AG04450 (cell line): ENCODE data around the gene NINL. TPM values are rescaled to one million over a fixed set of nuclear protein-coding genes. Genes with fewer than 3 reads are reported as not detected.

ENCODE experiments used
- CTCF ChIA-PET: fragments of 300-600, 350-600 bp; formaldehyde crosslinking; extraction: SDS; loops from one replicate; lab custom pipeline; 2022; ENCODE audit warnings: antibody characterized with exemption, inconsistent platforms; lab: Charles Lee
- POLR2A ChIA-PET: fragments of 350-600 bp; formaldehyde crosslinking; extraction: SDS; loops from one replicate; lab custom pipeline; 2021; ENCODE audit warnings: antibody characterized with exemption, inconsistent platforms; lab: Yijun Ruan, JAX
- DNase-seq: peaks from one replicate; pipeline ENCODE4 v3.0.0-alpha.2; 2011; ENCODE audit warnings: low read depth, low spot score
- H3K27ac ChIP-seq: one replicate; pipeline ENCODE4 v1.5.1; 2012; ENCODE audit warnings: low read depth, low read length, control low read depth
- H3K27me3 ChIP-seq: one replicate; pipeline ENCODE4 v1.6.0; 2012; ENCODE audit warnings: low read length; ENCODE audit not compliant: control insufficient read depth, insufficient read depth
- H3K4me3 ChIP-seq: 2 replicates; pipeline ENCODE4 v1.5.1; 2011; ENCODE audit warnings: mild to moderate bottlenecking, low read depth, low read length, control low read depth
- H3K9me3 ChIP-seq: 2 replicates; pipeline ENCODE4 v1.5.1; 2012; ENCODE audit warnings: low read length; ENCODE audit not compliant: control insufficient read depth, insufficient read depth
- CTCF ChIP-seq: IDR thresholded peaks from 2 replicates; pipeline ENCODE4 v1.5.1; 2011; ENCODE audit warnings: low read depth, low read length, control low read depth, inconsistent platforms
- polyA plus RNA-seq: library from polyadenylated mRNA; depleted of rRNA; stranded (reverse); fragments of >200 nt; gene quantifications from 2 replicates; pipeline ENCODE4 v1.2.3, GENCODE V29; 2011

Gene NINL
- polyA plus RNA-seq, 1 experiment = 10.4 TPM

- H3K9me3 ChIP-seq = peaks cover 26% of the 10 kb centered on the region
- TF ChIP-seq CTCF = no peak
- no peaks in the 10 kb centered on the region for H3K27me3 ChIP-seq
- POLR2A ChIA-PET = interaction anchor here (0.5 kb wide), 1 partner anchor 11 kb away, joined by 3 read pairs; no protein-coding TSS in a partner anchor
- no peak overlapping the region for H3K27ac ChIP-seq
- no peak for DNase-seq
- no peak overlapping the region for H3K4me3 ChIP-seq
- CTCF ChIA-PET = no interaction called here
Observed at GRCh38 chr20:25514747-25515340, 70.5 kb downstream of the NINL start.

- peaks cover 26% of the 10 kb centered on the region for H3K9me3 ChIP-seq
- no peak overlapping the region for H3K27ac ChIP-seq
- TF ChIP-seq CTCF = no peak
- DNase-seq = no peak
- POLR2A ChIA-PET = no interaction called here
- no peaks in the 10 kb centered on the region for H3K27me3 ChIP-seq
- H3K4me3 ChIP-seq = no peak overlapping the region
- CTCF ChIA-PET = no interaction called here
Observed at GRCh38 chr20:25514195-25514594, 71.1 kb downstream of the NINL start.

GRCh38 chr20:25512709-25513108 lies 72.6 kb downstream of the NINL start:
- H3K27me3 ChIP-seq = no peaks in the 10 kb centered on the region
- ChIA-PET POLR2A (no interaction called here), CTCF (no interaction called here)
- TF ChIP-seq CTCF = no peak
- H3K9me3 ChIP-seq = peaks cover 26% of the 10 kb centered on the region
- H3K27ac ChIP-seq = no peak overlapping the region
- H3K4me3 ChIP-seq = no peak overlapping the region
- DNase-seq = no peak

GRCh38 chr20:25511183-25511582 lies 74.1 kb downstream of the NINL start:
- H3K9me3 ChIP-seq = peaks cover 21% of the 10 kb centered on the region
- H3K27me3 ChIP-seq = no peaks in the 10 kb centered on the region
- no peak for TF ChIP-seq CTCF
- ChIA-PET CTCF (no interaction called here), POLR2A (no interaction called here)
- H3K27ac ChIP-seq = no peak overlapping the region
- DNase-seq = no peak
- H3K4me3 ChIP-seq = no peak overlapping the region

GRCh38 chr20:25510721-25511120 lies 74.6 kb downstream of the NINL start:
- Histone ChIP-seq H3K9me3 (peaks cover 17% of the 10 kb centered on the region), H3K4me3 (no peak overlapping the region), H3K27ac (no peak overlapping the region), H3K27me3 (no peaks in the 10 kb centered on the region)
- no peak for TF ChIP-seq CTCF
- POLR2A ChIA-PET = no interaction called here
- DNase-seq = no peak
- CTCF ChIA-PET = no interaction called here
